HepG2 (cell line): Measurements from ENCODE around the gene H2AZ2. TPM values are rescaled to one million over a fixed set of nuclear protein-coding genes. Genes with fewer than 3 reads are reported as not detected.
A peak's percentile ranks its signal among the peaks of the same experiment; 100 is the strongest.

Experiments
- ATF7-NPFF ChIP-seq: sonication (generic); formaldehyde crosslinking; IDR thresholded peaks from 2 replicates; pipeline ENCODE4 v1.8.1; 2023; ENCODE audit warnings: mild to moderate bottlenecking, low read depth, missing genetic modification reagents, moderate library complexity
- CREB1 ChIP-seq, 2 experiments: fragments of 450-650 bp in 1 of 2; IDR thresholded peaks; 2 replicates each; pipeline ENCODE4 v1.6.1; 2016 to 2017; ENCODE audit warnings: control low read depth in 1 of 2, mild to moderate bottlenecking in 1 of 2, missing compliant biosample characterization in 1 of 2, missing genetic modification characterization in 1 of 2
- DBP ChIP-seq: sonication (generic); formaldehyde crosslinking; IDR thresholded peaks from 2 replicates; pipeline ENCODE4 v1.4.0; 2020; ENCODE audit warnings: missing genetic modification reagents; ENCODE audit errors: not compliant biosample characterization
- KAT8 ChIP-seq: IDR thresholded peaks from 2 replicates; pipeline ENCODE4 v1.6.1; 2016; ENCODE audit warnings: missing genetic modification reagents, missing compliant biosample characterization
- KLF15 ChIP-seq: sonication (generic); formaldehyde crosslinking; IDR thresholded peaks from 2 replicates; pipeline ENCODE4 v1.8.1; 2023; ENCODE audit warnings: borderline replicate concordance, mild to moderate bottlenecking, inconsistent platforms, missing genetic modification reagents, mixed read lengths
- KLF6 ChIP-seq: IDR thresholded peaks from 2 replicates; pipeline ENCODE4 v1.8.0; 2016; ENCODE audit warnings: missing biosample characterization, missing genetic modification reagents
- LRRFIP1 ChIP-seq: sonication (generic); formaldehyde crosslinking; conservative IDR thresholded peaks from 2 replicates; pipeline ENCODE4 v1.4.0; 2020; ENCODE audit warnings: missing genetic modification reagents
- MAFG ChIP-seq: sonication (generic); formaldehyde crosslinking; IDR thresholded peaks from 2 replicates; pipeline ENCODE4 v1.5.1; 2020; ENCODE audit warnings: mild to moderate bottlenecking, missing genetic modification reagents
- MZF1 ChIP-seq: sonication (generic); formaldehyde crosslinking; IDR thresholded peaks from 2 replicates; pipeline ENCODE4 v1.8.1; 2023; ENCODE audit warnings: mild to moderate bottlenecking, missing genetic modification reagents, borderline replicate concordance
- NBN ChIP-seq: fragments of 450-650 bp; conservative IDR thresholded peaks from 2 replicates; pipeline ENCODE4 v1.6.1; 2017
- SMAD1 ChIP-seq: sonication (generic); formaldehyde crosslinking; IDR thresholded peaks from 2 replicates; pipeline ENCODE4 v1.4.0; 2020; ENCODE audit warnings: missing genetic modification reagents, low read depth, mild to moderate bottlenecking, borderline replicate concordance
- SMAD3 ChIP-seq: sonication (generic); formaldehyde crosslinking; IDR thresholded peaks from 2 replicates; pipeline ENCODE4 v1.4.0; 2020; ENCODE audit warnings: missing genetic modification reagents
- SMC3 ChIP-seq: IDR thresholded peaks from 2 replicates; pipeline ENCODE4 v1.6.1; 2011; ENCODE audit warnings: low read length, improper control_type of control experiment
- TFDP1 ChIP-seq: IDR thresholded peaks from 2 replicates; pipeline ENCODE4 v1.6.1; 2016; ENCODE audit warnings: missing compliant biosample characterization, missing genetic modification reagents, borderline replicate concordance
- XBP1 ChIP-seq: sonication (generic); formaldehyde crosslinking; IDR thresholded peaks from 2 replicates; pipeline ENCODE4 v1.5.0; 2020; ENCODE audit warnings: missing genetic modification reagents
- ZMAT5 ChIP-seq: sonication (generic); formaldehyde crosslinking; IDR thresholded peaks from 2 replicates; pipeline ENCODE4 v1.5.0; 2020; ENCODE audit warnings: mild to moderate bottlenecking, low read depth, missing genetic modification reagents, borderline replicate concordance
- ZNF331 ChIP-seq: sonication (generic); formaldehyde crosslinking; IDR thresholded peaks from 2 replicates; pipeline ENCODE4 v1.4.0; 2020; ENCODE audit warnings: missing genetic modification reagents
- ZNF574 ChIP-seq: sonication (generic); formaldehyde crosslinking; IDR thresholded peaks from 2 replicates; pipeline ENCODE4 v1.4.0; 2020; ENCODE audit warnings: missing genetic modification reagents
- ZNF83 ChIP-seq: sonication (generic); formaldehyde crosslinking; IDR thresholded peaks from 2 replicates; pipeline ENCODE4 v1.4.0; 2020; ENCODE audit warnings: missing genetic modification reagents, mild to moderate bottlenecking, borderline replicate concordance
- polyA plus RNA-seq, 8 experiments: library from polyadenylated mRNA; depleted of rRNA in 3 of 8; stranded (reverse) in 7 of 8; unstranded in 1 of 8; fragments of >200 nt; fragmentation: Illumina TruSeq in 4 of 8; extraction: Trizol in 4 of 8; gene quantifications; 2 replicates each; pipeline versions ENCODE4 v1.2.1 to v1.2.3, GENCODE V29; 2011 to 2016; ENCODE audit warnings: low read depth in 4 of 8, missing spikeins in 1 of 8, mixed read lengths in 1 of 8; ENCODE audit not compliant: insufficient read depth in 1 of 8
- total RNA-seq, 5 experiments: library from RNA; depleted of rRNA; stranded (reverse); fragments of >200 nt; fragmentation: Illumina TruSeq; extraction: Trizol; gene quantifications; 2 replicates each; pipeline ENCODE4 v1.2.3, GENCODE V29; 2016; ENCODE audit warnings: low read depth in 1 of 5

Gene H2AZ2
- total and polyA plus RNA-seq, 2 of the 13 experiments (the other 11 are each of a cell fraction or from before 2014, with no cell fraction given): 121 to 223 TPM

- TF ChIP-seq NBN: no peak
- 0 out of 2 replicates have a peak, but pooled peaks have one; percentile 25 for TF ChIP-seq SMAD1 (CRISPR knock-in tag)
- peak; percentile 97 for TF ChIP-seq KAT8 (CRISPR knock-in tag)
- no peak for TF ChIP-seq KLF6 (CRISPR knock-in tag)
- no peak for TF ChIP-seq KLF15 (CRISPR knock-in tag)
- TF ChIP-seq DBP (CRISPR knock-in tag): no peak
- no peak for TF ChIP-seq MAFG (CRISPR knock-in tag)
- TF ChIP-seq ZNF574 (CRISPR knock-in tag): peak; percentile 91
- TF ChIP-seq SMC3: no peak
- TF ChIP-seq LRRFIP1 (CRISPR knock-in tag): no peak
- no peak for TF ChIP-seq XBP1 (CRISPR knock-in tag)
- no peak for TF ChIP-seq ZMAT5 (CRISPR knock-in tag)
- peak; percentile 87; the same call in 1 of the 2 replicates for TF ChIP-seq TFDP1 (CRISPR knock-in tag)
- peak; percentile 98 for TF ChIP-seq CREB1 (IDR thresholded peaks at IDR 0.05)
- peak; percentile 93 for TF ChIP-seq CREB1 (CRISPR knock-in tag; IDR thresholded peaks at IDR 0.05)
- peak; percentile 68; the same call in 1 of the 2 replicates for TF ChIP-seq ATF7-NPFF (CRISPR knock-in tag)
- peak; percentile 19; the same call in 1 of the 2 replicates for TF ChIP-seq SMAD3 (CRISPR knock-in tag)
- peak; percentile 47; the same call in 1 of the 2 replicates for TF ChIP-seq ZNF331 (CRISPR knock-in tag)
- peak; percentile 73; the same call in 1 of the 2 replicates for TF ChIP-seq ZNF83 (CRISPR knock-in tag)
- peak; percentile 86; the same call in 1 of the 2 replicates for TF ChIP-seq MZF1
These were observed 37.8 kb upstream of the H2AZ2 start, which contains the start of gene PURB (continued) for GRCh38 chr7:44885394-44886317.
